IPS-20b (cell line): ENCODE measurements around the gene CKB.
A peak's percentile ranks its signal among the peaks of the same experiment; 100 is the strongest.

Source experiments
- H3K27ac ChIP-seq: one replicate; pipeline ENCODE4 v1.5.1; 2013; ENCODE audit warnings: low read length
- H3K27me3 ChIP-seq: 2 replicates; pipeline ENCODE4 v1.6.1; 2013; ENCODE audit warnings: mild to moderate bottlenecking, low read length, inconsistent platforms; ENCODE audit not compliant: insufficient read depth
- H3K36me3 ChIP-seq: 2 replicates; pipeline ENCODE4 v1.6.1; 2013; ENCODE audit warnings: low read depth, mild to moderate bottlenecking, inconsistent platforms, low read length, moderate library complexity; ENCODE audit not compliant: insufficient read depth
- H3K4me1 ChIP-seq: 2 replicates; pipeline ENCODE4 v1.6.1; 2013; ENCODE audit warnings: mild to moderate bottlenecking, control low read depth, inconsistent platforms, low read length, moderate library complexity; ENCODE audit not compliant: insufficient read depth
- H3K4me3 ChIP-seq: 2 replicates; pipeline ENCODE4 v1.5.1; 2013; ENCODE audit warnings: mild to moderate bottlenecking, low read length, inconsistent platforms
- H3K9ac ChIP-seq: 2 replicates; pipeline ENCODE4 v1.6.1; 2013; ENCODE audit warnings: low read depth, mild to moderate bottlenecking, inconsistent platforms, low read length, moderate library complexity
- H3K9me3 ChIP-seq: 2 replicates; pipeline ENCODE4 v1.6.1; 2013; ENCODE audit warnings: mild to moderate bottlenecking, low read depth, low read length, inconsistent platforms; ENCODE audit not compliant: insufficient read depth

CKB gene

GRCh38 chr14:103541709-103542604 lies 19.3 kb upstream of the CKB start:
- H3K4me1 ChIP-seq = peaks cover 17% of the 10 kb centered on the region; the same call in 1 of the 2 replicates
- peaks cover 13% of the 10 kb centered on the region; the same call in 1 of the 2 replicates for H3K27me3 ChIP-seq
- H3K9ac ChIP-seq = peak overlapping the region; percentile 86
- H3K27ac ChIP-seq = peak overlapping the region; percentile 22
- no peaks in the 10 kb centered on the region for H3K9me3 ChIP-seq
- no peaks in the 10 kb centered on the region for H3K36me3 ChIP-seq
- peak overlapping the region; percentile 52; the same call in 1 of the 2 replicates for H3K4me3 ChIP-seq

DNA sequence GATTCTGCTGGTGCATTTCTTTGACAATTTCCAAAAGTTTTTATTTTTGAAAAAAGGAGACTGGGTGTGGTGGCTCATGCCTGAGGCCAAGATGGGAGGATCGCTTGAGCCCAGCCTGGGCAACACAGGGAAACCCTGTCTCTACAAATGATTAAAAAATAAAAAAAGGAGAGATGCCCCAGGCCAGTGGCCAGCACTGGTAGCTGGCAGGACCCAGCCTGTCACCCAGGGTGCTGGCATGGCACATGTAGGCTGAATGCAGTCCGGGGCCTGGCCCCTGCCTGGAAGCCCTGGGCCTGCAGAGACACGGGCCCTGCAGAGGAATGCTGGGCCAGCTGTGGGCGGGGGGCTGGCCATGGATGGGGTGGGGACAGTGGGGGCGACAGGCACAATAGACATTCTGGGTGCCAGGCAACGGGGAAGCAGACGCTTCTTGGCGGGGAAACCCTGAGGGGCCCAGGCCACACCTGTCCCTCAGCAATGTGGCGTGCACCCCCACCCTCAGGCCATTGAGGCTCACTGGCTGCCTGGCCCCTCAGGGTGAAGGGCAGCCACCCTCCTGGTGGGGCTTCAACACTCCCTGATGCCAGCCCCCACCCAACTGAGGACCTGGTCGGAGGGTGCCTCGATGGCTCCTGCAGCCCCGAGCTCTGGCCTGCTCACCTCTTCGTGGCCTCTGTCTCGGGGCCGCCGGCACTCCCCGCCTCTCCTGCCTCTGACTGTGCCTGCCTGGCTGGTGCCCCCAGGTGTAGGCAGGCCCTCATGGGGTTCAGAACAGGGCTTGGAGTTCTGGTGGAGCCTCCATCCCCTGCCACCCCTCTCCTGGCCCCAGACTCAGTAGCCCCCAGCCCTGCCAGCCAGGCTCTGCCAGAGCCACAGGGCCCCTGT lies 18.4 kb upstream of the CKB start:
- Histone ChIP-seq H3K27ac (no peak overlapping the region), H3K4me1 (peaks cover 17% of the 10 kb centered on the region; the same call in 1 of the 2 replicates), H3K4me3 (no peak overlapping the region), H3K36me3 (no peaks in the 10 kb centered on the region), H3K9me3 (no peaks in the 10 kb centered on the region), H3K9ac (no peak overlapping the region), H3K27me3 (peaks cover 13% of the 10 kb centered on the region; the same call in 1 of the 2 replicates)

DNA sequence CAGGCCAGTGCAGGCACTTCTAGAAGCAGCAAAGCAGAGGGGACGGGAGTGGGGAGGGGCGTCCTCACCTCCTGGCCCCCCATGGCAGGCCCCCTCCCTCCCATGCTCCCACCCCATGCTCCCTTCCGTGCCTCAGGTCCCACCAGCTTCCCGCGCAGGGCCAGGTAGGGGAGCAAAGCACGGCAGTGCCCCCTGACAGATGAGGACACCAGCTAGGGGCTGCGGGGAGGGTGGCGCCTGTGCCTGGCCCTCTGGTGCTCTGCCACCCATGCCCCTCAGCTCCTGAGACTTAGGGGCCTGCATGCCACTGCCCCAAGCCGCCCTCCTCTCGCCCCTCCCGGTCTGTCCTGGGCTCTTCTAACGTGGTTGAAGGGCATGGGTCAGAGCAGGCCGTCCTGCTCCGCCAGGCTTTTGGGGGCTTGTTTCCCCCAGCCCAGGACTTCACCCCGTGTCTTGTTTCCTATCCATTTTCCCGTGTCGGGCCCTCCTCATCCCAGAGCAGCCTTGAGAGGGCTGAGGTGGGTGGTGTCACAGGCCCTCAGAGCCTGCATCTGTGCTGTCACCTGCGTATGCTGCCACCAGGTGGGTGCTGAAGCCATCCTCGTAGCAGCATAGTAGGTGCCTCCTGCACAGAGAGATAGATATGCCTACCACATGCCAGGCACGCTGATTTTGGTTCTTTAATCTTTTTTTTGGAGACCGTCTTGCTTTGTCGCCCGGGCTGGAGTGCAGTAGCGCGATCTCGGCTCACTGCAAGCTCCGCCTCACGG lies 16.6 kb upstream of the CKB start:
- Histone ChIP-seq H3K4me1 (peaks cover 17% of the 10 kb centered on the region; the same call in 1 of the 2 replicates), H3K9me3 (no peaks in the 10 kb centered on the region), H3K36me3 (0 out of 2 replicates have a peak, but pooled peaks cover 8% of the 10 kb centered on the region), H3K9ac (no peak overlapping the region), H3K27ac (no peak overlapping the region), H3K27me3 (peaks cover 13% of the 10 kb centered on the region; the same call in 1 of the 2 replicates), H3K4me3 (no peak overlapping the region)

GRCh38 chr14:103538291-103539055 lies 15.8 kb upstream of the CKB start:
- Histone ChIP-seq H3K9ac (no peak overlapping the region), H3K36me3 (0 out of 2 replicates have a peak, but pooled peaks cover 8% of the 10 kb centered on the region), H3K27ac (no peak overlapping the region)

GRCh38 chr14:103537175-103537990 lies 14.8 kb upstream of the CKB start:
- Histone ChIP-seq H3K27me3 (peaks cover 13% of the 10 kb centered on the region; the same call in 1 of the 2 replicates), H3K9me3 (no peaks in the 10 kb centered on the region), H3K36me3 (peaks cover 11% of the 10 kb centered on the region), H3K4me3 (no peak overlapping the region), H3K9ac (no peak overlapping the region), H3K27ac (no peak overlapping the region), H3K4me1 (peaks cover 7% of the 10 kb centered on the region; the same call in 1 of the 2 replicates)

More at GRCh38 chr14:103538291-103539055, 15.8 kb upstream of the CKB start:
- Histone ChIP-seq H3K27me3 (peaks cover 13% of the 10 kb centered on the region; the same call in 1 of the 2 replicates), H3K4me1 (peaks cover 14% of the 10 kb centered on the region; the same call in 1 of the 2 replicates), H3K9me3 (no peaks in the 10 kb centered on the region), H3K4me3 (no peak overlapping the region)

DNA sequence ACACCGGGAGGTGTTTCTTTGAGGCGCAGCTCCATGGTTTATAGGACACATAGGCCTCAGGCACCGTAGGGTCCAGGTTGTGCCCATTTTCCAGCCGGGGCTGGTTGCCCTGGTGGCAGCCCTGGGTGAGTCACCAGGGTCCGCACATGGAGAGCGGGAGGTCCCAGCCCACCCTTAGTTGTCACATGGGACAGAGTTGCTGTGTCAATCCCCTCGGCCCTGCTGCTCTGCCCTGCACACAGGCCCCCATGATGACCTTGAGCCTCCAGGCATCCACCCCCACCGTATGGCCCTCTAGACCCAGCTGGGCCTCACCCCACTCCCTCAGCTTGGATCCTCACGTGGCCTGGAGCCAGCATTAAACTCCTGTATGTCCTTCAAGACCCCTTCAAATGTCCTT lies 14.1 kb upstream of the CKB start:
- H3K36me3 ChIP-seq = peaks cover 14% of the 10 kb centered on the region
- H3K9ac ChIP-seq = no peak overlapping the region
- no peak overlapping the region for H3K27ac ChIP-seq
- H3K4me1 ChIP-seq = peaks cover under 1% of the 10 kb centered on the region; the same call in 1 of the 2 replicates
- H3K4me3 ChIP-seq = no peak overlapping the region
- H3K9me3 ChIP-seq = no peaks in the 10 kb centered on the region
- peaks cover 13% of the 10 kb centered on the region; the same call in 1 of the 2 replicates for H3K27me3 ChIP-seq

GRCh38 chr14:103535891-103536565 lies 13.4 kb upstream of the CKB start:
- H3K27ac ChIP-seq = no peak overlapping the region
- peaks cover 13% of the 10 kb centered on the region; the same call in 1 of the 2 replicates for H3K27me3 ChIP-seq
- no peaks in the 10 kb centered on the region for H3K4me1 ChIP-seq
- no peak overlapping the region for H3K4me3 ChIP-seq
- no peaks in the 10 kb centered on the region for H3K9me3 ChIP-seq
- H3K36me3 ChIP-seq = peaks cover 14% of the 10 kb centered on the region
- no peak overlapping the region for H3K9ac ChIP-seq

DNA sequence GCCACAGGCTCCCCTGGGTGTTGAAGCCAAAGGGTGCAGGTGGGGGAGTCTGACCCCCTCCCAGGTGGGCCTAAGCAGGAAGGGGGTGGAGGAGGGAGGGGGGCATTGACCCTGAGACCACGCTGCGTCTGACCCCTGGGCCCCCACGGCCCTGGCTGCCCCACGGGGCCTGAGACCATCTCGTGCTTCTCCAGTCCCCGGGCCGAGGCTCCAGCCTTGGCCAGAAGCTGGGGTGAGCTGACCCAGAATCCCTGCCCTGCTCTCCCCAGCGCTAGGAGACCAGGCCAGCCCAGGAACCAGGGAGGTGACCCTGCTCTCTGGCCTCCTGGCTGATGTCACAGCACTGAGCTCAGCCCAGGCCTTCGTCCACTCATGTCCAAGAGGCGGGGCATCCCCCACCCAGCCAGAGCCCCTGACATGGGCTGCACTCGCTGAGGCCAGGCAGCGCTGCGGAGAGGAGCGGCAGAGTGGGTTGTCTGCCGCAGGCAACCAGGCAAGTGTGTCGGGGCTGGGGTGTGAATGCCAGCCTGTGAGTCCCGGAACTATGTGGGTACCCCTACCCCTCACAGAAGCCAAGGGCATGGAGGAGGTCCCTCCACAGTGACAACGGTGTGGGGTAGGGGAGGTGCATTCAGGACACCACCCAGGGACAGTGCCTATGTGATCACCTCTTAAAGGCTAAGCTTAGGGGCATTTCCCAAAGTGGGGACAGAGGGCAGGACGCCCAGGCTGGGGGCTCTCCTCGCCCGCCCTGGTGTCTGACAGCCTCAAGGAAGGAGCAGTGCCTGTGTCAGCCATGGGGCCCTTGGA lies 12.7 kb upstream of the CKB start:
- H3K36me3 ChIP-seq = peaks cover 19% of the 10 kb centered on the region
- H3K4me3 ChIP-seq = no peak overlapping the region
- no peak overlapping the region for H3K27ac ChIP-seq
- H3K9ac ChIP-seq = no peak overlapping the region
- no peaks in the 10 kb centered on the region for H3K9me3 ChIP-seq
- H3K4me1 ChIP-seq = no peaks in the 10 kb centered on the region
- peaks cover 13% of the 10 kb centered on the region; the same call in 1 of the 2 replicates for H3K27me3 ChIP-seq

DNA sequence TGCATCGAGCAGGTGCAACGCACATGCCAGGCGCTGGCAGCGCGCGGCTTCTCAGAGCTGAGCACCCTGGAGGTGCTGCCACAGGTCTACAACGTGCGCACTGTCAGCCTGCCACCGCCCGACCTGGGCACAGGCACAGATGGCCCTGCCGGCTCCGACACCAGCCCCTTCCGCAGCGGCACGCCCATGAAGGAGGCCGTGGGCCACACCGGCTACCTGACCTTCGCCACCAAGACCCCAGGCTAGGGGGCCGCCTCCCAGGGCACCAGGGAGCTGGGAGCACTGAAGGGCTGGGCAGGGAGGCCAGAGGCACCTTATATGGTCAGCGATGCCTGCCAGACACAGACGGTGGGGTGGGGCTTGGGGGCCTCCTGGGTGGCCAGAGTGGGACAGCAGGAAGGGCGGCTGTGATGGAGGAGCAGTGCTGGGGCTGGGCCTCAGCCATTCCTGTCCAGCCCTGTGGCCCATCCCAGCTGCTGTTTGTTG lies 12.0 kb upstream of the CKB start:
- H3K27me3 ChIP-seq = peaks cover 13% of the 10 kb centered on the region; the same call in 1 of the 2 replicates
- H3K36me3 ChIP-seq = peaks cover 19% of the 10 kb centered on the region
- H3K27ac ChIP-seq = no peak overlapping the region
- no peak overlapping the region for H3K4me3 ChIP-seq
- no peak overlapping the region for H3K9ac ChIP-seq
- 0 out of 2 replicates have a peak, but pooled peaks cover 3% of the 10 kb centered on the region for H3K4me1 ChIP-seq
- no peaks in the 10 kb centered on the region for H3K9me3 ChIP-seq
